Kidney (tissue), 14 donors: Measurements from ENCODE around the gene CPB2. TPM values are rescaled to one million over a fixed set of nuclear protein-coding genes. Genes with fewer than 3 reads are reported as not detected.

Experiments used
- DNase-seq, 5 donors: peaks; one replicate each; pipeline ENCODE4 v3.0.0-alpha.2; 2013 to 2020
- FAIRE-seq: peaks from 2 replicates; lab custom pipeline; 2012; peaks lifted over from hg19 to GRCh38; lab: Jason Lieb, UNC
- H3K27ac ChIP-seq, 2 donors: one replicate each; pipeline ENCODE4 v1.7.0; 2013; ENCODE audit warnings: low read depth in 2 of 2, low read length in 2 of 2, inconsistent platforms in 1 of 2
- H3K27me3 ChIP-seq: one replicate; pipeline ENCODE4 v1.7.1; 2013; ENCODE audit warnings: low read length, inconsistent platforms; ENCODE audit not compliant: control insufficient read depth, insufficient read depth
- H3K36me3 ChIP-seq, 3 donors: one replicate each; pipeline versions ENCODE4 v1.7.0 to v1.7.1; 2013; ENCODE audit warnings: low read length in 3 of 3, control low read depth in 1 of 3, inconsistent platforms in 1 of 3; ENCODE audit not compliant: insufficient read depth in 3 of 3, control insufficient read depth in 2 of 3
- H3K4me1 ChIP-seq, 3 donors: one replicate each; pipeline versions ENCODE4 v1.7.0 to v1.7.1; 2013; ENCODE audit warnings: low read length in 3 of 3, inconsistent platforms in 1 of 3, low read depth in 1 of 3; ENCODE audit not compliant: control insufficient read depth in 2 of 3, insufficient read depth in 2 of 3
- H3K4me3 ChIP-seq, 3 donors: one replicate each; pipeline versions ENCODE4 v1.7.0 to v1.8.1; 2013; ENCODE audit warnings: low read length in 3 of 3, control low read depth in 1 of 3, inconsistent platforms in 1 of 3
- H3K9ac ChIP-seq, 3 donors: one replicate each; pipeline versions ENCODE4 v1.7.0 to v1.7.1; 2013; ENCODE audit warnings: low read length in 3 of 3, control low read depth in 1 of 3, inconsistent platforms in 1 of 3
- H3K9me3 ChIP-seq, 3 donors: one replicate each; pipeline versions ENCODE4 v1.7.0 to v1.7.1; 2013; ENCODE audit warnings: low read length in 3 of 3, control low read depth in 1 of 3, inconsistent platforms in 1 of 3; ENCODE audit not compliant: control insufficient read depth in 2 of 3, insufficient read depth in 1 of 3
- intact Hi-C: fragments of 100-400 bp; cut with DNase I; formaldehyde crosslinking; loops from one replicate; pipeline ENCODE4 v1.11.1; 2022
- polyA plus RNA-seq: library from polyadenylated mRNA; stranded (reverse); fragments of 350-450 nt; fragmentation: Illumina TruSeq; extraction: RNeasy Lipid Tissue Mini Kit (QIAGEN cat#74804); gene quantifications from one replicate; pipeline ENCODE4 v1.2.3, GENCODE V29; 2014; ENCODE audit warnings: low read depth, low replicate concordance; ENCODE audit not compliant: insufficient read depth
- total RNA-seq: library from RNA; stranded (reverse); fragmentation: NEBNext Ultra II Directional; extraction: Animal tissue kit (Norgen Biotek cat#: 25700); gene quantifications from one replicate; pipeline ENCODE4 v1.2.1, GENCODE V29; 2021
- TF ChIP-seq, protein P1 (sequence below): IDR thresholded peaks from 3 replicates; pipeline ENCODE4 v1.5.1; 2012; ENCODE audit warnings: mild to moderate bottlenecking, moderate library complexity, borderline replicate concordance; ENCODE audit not compliant: insufficient read depth; ENCODE audit errors: extremely low read depth
- donor health status: control.
- donor health status: control.
- donor health status: control.
- donor health status: control.
- donor health status: control.
- donor health status: DM: yes; HTN: yes; CAD: no.
- donor health status: Normal renal cell carcinoma (clear cell type).

CPB2 gene
- total and polyA plus RNA-seq, 2 donors from 2014 or later = not detected

DNA sequence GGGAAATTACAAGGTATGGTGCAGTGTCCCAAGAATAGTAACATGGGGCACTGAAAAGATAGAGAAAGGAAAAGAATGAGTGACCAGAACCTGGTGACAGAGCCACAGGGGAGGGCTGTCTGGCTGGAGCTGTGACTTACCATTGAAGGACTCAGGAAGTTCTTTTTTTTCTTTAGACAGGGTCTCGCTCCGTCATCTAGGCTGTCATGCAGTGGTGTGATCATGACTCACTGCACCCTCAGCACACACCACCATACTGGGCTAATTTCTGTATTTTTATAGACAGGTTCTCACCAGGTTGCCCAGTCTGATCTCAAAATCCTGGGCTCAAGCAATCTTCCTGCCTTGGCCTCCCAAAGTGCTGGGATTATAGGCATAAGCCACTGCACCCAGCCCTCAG is 8.8 kb upstream of the CPB2 start:
- H3K4me3 ChIP-seq = no peak overlapping the region
- H3K4me1 ChIP-seq = no peaks in the 10 kb centered on the region
- H3K36me3 ChIP-seq = no peaks in the 10 kb centered on the region
- H3K9ac ChIP-seq = no peak overlapping the region
- TF ChIP-seq, protein P1, sequence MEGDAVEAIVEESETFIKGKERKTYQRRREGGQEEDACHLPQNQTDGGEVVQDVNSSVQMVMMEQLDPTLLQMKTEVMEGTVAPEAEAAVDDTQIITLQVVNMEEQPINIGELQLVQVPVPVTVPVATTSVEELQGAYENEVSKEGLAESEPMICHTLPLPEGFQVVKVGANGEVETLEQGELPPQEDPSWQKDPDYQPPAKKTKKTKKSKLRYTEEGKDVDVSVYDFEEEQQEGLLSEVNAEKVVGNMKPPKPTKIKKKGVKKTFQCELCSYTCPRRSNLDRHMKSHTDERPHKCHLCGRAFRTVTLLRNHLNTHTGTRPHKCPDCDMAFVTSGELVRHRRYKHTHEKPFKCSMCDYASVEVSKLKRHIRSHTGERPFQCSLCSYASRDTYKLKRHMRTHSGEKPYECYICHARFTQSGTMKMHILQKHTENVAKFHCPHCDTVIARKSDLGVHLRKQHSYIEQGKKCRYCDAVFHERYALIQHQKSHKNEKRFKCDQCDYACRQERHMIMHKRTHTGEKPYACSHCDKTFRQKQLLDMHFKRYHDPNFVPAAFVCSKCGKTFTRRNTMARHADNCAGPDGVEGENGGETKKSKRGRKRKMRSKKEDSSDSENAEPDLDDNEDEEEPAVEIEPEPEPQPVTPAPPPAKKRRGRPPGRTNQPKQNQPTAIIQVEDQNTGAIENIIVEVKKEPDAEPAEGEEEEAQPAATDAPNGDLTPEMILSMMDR = no peak
- DNase-seq = no peak
- no peak for FAIRE-seq
- no peaks in the 10 kb centered on the region for H3K27me3 ChIP-seq
- no peak overlapping the region for H3K27ac ChIP-seq
- intact Hi-C loops = no loop called here
- no peaks in the 10 kb centered on the region for H3K9me3 ChIP-seq

DNA sequence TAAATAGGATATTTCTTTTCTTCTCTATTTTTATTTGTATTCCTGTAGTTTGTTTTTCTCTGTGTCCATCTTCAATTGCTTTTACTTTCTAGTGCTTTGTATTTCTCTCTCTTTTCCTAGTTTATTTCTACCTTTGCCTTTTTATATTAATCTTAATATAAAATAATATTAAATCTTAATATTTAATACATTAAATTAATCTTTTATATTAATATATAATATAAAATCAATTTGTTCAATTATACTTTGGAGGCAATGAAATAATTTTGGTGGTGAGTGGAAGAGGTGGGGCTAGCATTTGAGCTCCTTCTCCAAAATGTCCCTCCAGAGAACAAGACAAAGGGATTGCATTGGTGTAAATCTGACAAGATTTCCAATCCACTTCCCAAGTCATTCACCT is 6.3 kb upstream of the CPB2 start:
- Histone ChIP-seq H3K4me1 (no peaks in the 10 kb centered on the region), H3K9ac (no peak overlapping the region), H3K27ac (no peak overlapping the region), H3K9me3 (no peaks in the 10 kb centered on the region), H3K36me3 (no peaks in the 10 kb centered on the region), H3K4me3 (no peak overlapping the region), H3K27me3 (no peaks in the 10 kb centered on the region)
- intact Hi-C loops = no loop called here
- TF ChIP-seq, protein P1 = no peak
- DNase-seq = no peak
- FAIRE-seq = peak; percentile 8

GRCh38 chr13:46109451-46109850 is 4.6 kb upstream of the CPB2 start:
- Histone ChIP-seq H3K4me1 (no peaks in the 10 kb centered on the region), H3K4me3 (no peak overlapping the region), H3K9me3 (no peaks in the 10 kb centered on the region), H3K27me3 (no peaks in the 10 kb centered on the region), H3K27ac (no peak overlapping the region), H3K9ac (no peak overlapping the region), H3K36me3 (no peaks in the 10 kb centered on the region)
- DNase-seq = no peak
- intact Hi-C loops = no loop called here
- FAIRE-seq = no peak
- TF ChIP-seq, protein P1 = no peak

- Histone ChIP-seq H3K27ac (no peak overlapping the region), H3K4me1 (no peaks in the 10 kb centered on the region), H3K27me3 (no peaks in the 10 kb centered on the region), H3K9ac (no peak overlapping the region), H3K4me3 (no peak overlapping the region), H3K36me3 (no peaks in the 10 kb centered on the region), H3K9me3 (no peaks in the 10 kb centered on the region)
- DNase-seq (no peak), FAIRE-seq (no peak)
- TF ChIP-seq, protein P1 = no peak
- intact Hi-C loops = no loop called here
Observed at GRCh38 chr13:46106839-46107371, 2.1 kb upstream of the CPB2 start.
